22Rv1 (cell line): ENCODE results near the gene MGST2.

ENCODE experiments used
- CTCF ChIP-seq: fragments of 450-650 bp; IDR thresholded peaks from 2 replicates; pipeline ENCODE4 v1.5.1; 2017; ENCODE audit warnings: mild to moderate bottlenecking
- ZFX ChIP-seq: fragments of 450-650 bp; IDR thresholded peaks from 2 replicates; pipeline ENCODE4 v1.6.1; 2017; ENCODE audit warnings: antibody characterized with exemption, borderline replicate concordance

- TF ChIP-seq CTCF (no peak), ZFX (no peak)
These were observed 42.7 kb upstream of the MGST2 start for GRCh38 chr4:139622901-139623381.
